Measurements from ENCODE around the gene DNAJC24. TPM values are rescaled to one million over a fixed set of nuclear protein-coding genes. Genes with fewer than 3 reads are reported as not detected.

DNAJC24 gene
- total and polyA plus RNA-seq, 4 donors = 3.8 to 16.8 (median 6.2) TPM

DNA sequence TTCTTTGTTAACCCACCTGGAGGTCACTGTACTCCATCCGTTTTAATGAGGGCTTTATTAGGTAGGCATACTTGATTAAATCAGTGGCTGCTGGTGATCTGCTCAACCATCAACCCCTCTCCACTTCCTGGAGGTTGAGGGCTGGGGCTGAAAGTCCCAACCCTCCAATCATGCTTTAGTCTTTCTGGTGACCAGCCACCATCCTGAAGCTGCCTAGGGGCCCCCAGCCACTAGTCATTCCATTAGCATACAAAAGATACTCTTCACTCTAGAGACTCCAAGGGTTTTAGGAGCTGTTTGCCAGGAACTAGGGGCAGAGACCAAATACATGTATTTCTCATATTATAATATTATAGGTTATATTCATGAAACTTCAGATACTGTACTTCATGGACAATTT is 13.5 kb downstream of the DNAJC24 start:
- H3K4me1 ChIP-seq (ENCODE audit: control insufficient read depth in 4 of 4, insufficient read depth in 4 of 4, low read length in 3 of 4) = no peaks in the 10 kb centered on the region
- 81% methylated on average over 1 of the region's 1 CpG for WGBS
- DNase-seq (ENCODE audit: low spot score) = no peak
- peaks cover 0 to 6% (median 0%) of the 10 kb centered on the region in 4 donors for H3K36me3 ChIP-seq (ENCODE audit: control insufficient read depth in 4 of 4, insufficient read depth in 3 of 4, low read depth in 1 of 4, low read length in 3 of 4)
- H3K9me3 ChIP-seq (ENCODE audit: control insufficient read depth in 4 of 4, low read length in 3 of 4) = no peaks in the 10 kb centered on the region
- TF ChIP-seq GABPA (IDR thresholded peaks at IDR 0.05 in 1 of 2, conservative IDR thresholded peaks at IDR 0.05 in 1 of 2) (no peak), YY1 (IDR thresholded peaks at IDR 0.05) (no peak), NR2F2 (IDR thresholded peaks at IDR 0.05) (no peak), CTCF (IDR thresholded peaks at IDR 0.05; ENCODE audit: low read depth, low read length, missing input control) (no peak), HNF4A (conservative IDR thresholded peaks at IDR 0.05) (no peak), JUND (IDR thresholded peaks at IDR 0.05) (no peak), ZBTB33 (IDR thresholded peaks at IDR 0.05) (no peak), FOXA1 (IDR thresholded peaks at IDR 0.05) (no peak), EGR1 (IDR thresholded peaks at IDR 0.05; ENCODE audit: low read depth in 2 of 2) (no peak), ATF3 (IDR thresholded peaks at IDR 0.05) (no peak), SP1 (IDR thresholded peaks at IDR 0.05) (no peak)
- TF ChIP-seq, protein P1, sequence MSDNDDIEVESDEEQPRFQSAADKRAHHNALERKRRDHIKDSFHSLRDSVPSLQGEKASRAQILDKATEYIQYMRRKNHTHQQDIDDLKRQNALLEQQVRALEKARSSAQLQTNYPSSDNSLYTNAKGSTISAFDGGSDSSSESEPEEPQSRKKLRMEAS (IDR thresholded peaks at IDR 0.05) = no peak
- H3K27ac ChIP-seq (ENCODE audit: low read depth in 1 of 2, low read length in 2 of 2) = no peak overlapping the region
- H3K27me3 ChIP-seq (ENCODE audit: control insufficient read depth in 4 of 4, insufficient read depth in 4 of 4, low read length in 3 of 4) = no peaks in the 10 kb centered on the region
- no peak overlapping the region for H3K4me3 ChIP-seq (ENCODE audit: low read depth in 1 of 3, low read length in 3 of 3)
- H3K9ac ChIP-seq (ENCODE audit: low read depth in 1 of 2, low read length in 2 of 2) = no peak overlapping the region

DNA sequence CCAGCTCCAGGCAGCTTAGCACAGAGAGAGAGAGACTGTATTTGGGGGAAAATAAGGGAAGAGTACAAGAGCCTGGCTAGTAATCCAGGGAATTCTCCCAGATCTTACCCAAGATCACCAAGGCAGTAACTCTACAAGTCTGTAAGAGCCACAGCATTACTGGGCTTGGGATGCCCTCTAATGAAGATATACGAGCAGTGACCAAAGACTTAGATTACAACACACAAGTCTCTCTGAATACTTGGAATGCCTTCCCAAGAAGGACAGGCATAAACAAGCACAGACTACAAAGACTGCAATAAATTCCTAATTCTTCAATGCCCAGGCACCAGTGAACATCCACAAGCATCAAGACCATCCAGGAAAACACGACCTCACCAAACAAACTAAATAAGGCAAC is 17.7 kb downstream of the DNAJC24 start:
- WGBS = 97% methylated on average over 2 of the region's 2 CpGs
- TF ChIP-seq ATF3 (IDR thresholded peaks at IDR 0.05) = no peak
- no peak for TF ChIP-seq JUND (IDR thresholded peaks at IDR 0.05)
- TF ChIP-seq, protein P2, sequence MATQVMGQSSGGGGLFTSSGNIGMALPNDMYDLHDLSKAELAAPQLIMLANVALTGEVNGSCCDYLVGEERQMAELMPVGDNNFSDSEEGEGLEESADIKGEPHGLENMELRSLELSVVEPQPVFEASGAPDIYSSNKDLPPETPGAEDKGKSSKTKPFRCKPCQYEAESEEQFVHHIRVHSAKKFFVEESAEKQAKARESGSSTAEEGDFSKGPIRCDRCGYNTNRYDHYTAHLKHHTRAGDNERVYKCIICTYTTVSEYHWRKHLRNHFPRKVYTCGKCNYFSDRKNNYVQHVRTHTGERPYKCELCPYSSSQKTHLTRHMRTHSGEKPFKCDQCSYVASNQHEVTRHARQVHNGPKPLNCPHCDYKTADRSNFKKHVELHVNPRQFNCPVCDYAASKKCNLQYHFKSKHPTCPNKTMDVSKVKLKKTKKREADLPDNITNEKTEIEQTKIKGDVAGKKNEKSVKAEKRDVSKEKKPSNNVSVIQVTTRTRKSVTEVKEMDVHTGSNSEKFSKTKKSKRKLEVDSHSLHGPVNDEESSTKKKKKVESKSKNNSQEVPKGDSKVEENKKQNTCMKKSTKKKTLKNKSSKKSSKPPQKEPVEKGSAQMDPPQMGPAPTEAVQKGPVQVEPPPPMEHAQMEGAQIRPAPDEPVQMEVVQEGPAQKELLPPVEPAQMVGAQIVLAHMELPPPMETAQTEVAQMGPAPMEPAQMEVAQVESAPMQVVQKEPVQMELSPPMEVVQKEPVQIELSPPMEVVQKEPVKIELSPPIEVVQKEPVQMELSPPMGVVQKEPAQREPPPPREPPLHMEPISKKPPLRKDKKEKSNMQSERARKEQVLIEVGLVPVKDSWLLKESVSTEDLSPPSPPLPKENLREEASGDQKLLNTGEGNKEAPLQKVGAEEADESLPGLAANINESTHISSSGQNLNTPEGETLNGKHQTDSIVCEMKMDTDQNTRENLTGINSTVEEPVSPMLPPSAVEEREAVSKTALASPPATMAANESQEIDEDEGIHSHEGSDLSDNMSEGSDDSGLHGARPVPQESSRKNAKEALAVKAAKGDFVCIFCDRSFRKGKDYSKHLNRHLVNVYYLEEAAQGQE (IDR thresholded peaks at IDR 0.05) = no peak
- no peak for TF ChIP-seq FOXA2 (IDR thresholded peaks at IDR 0.05)
- no peak for TF ChIP-seq CTCF (IDR thresholded peaks at IDR 0.05; ENCODE audit: low read depth, low read length, missing input control)
- TF ChIP-seq FOXA1 (IDR thresholded peaks at IDR 0.05) = no peak
- no peak for TF ChIP-seq SP1 (IDR thresholded peaks at IDR 0.05)
- no peak for TF ChIP-seq RAD21 (IDR thresholded peaks at IDR 0.05)
- H3K9me3 ChIP-seq (ENCODE audit: control insufficient read depth in 4 of 4, low read length in 3 of 4) = no peaks in the 10 kb centered on the region
- no peak overlapping the region for H3K4me3 ChIP-seq (ENCODE audit: low read depth in 1 of 3, low read length in 3 of 3)
- H3K27ac ChIP-seq (ENCODE audit: low read depth in 1 of 2, low read length in 2 of 2) = no peak overlapping the region
- no peaks in the 10 kb centered on the region for H3K27me3 ChIP-seq (ENCODE audit: control insufficient read depth in 4 of 4, insufficient read depth in 4 of 4, low read length in 3 of 4)
- DNase-seq (ENCODE audit: low spot score) = no peak
- H3K4me1 ChIP-seq (ENCODE audit: control insufficient read depth in 4 of 4, insufficient read depth in 4 of 4, low read length in 3 of 4) = no peaks in the 10 kb centered on the region
- H3K9ac ChIP-seq (ENCODE audit: low read depth in 1 of 2, low read length in 2 of 2) = no peak overlapping the region
- peaks cover 0 to 3% (median 0%) of the 10 kb centered on the region in 4 donors for H3K36me3 ChIP-seq (ENCODE audit: control insufficient read depth in 4 of 4, insufficient read depth in 3 of 4, low read depth in 1 of 4, low read length in 3 of 4)
